GM12892 (cell line): Measurements from ENCODE around the gene HOXA3.

ENCODE experiments used
- POLR2A ChIP-seq: IDR thresholded peaks from 2 replicates; pipeline ENCODE4 v1.6.1; 2011; ENCODE audit warnings: low read depth, low read length, control low read depth
- POLR2AphosphoS5 ChIP-seq: IDR thresholded peaks from 2 replicates; pipeline ENCODE4 v1.6.1; 2011; ENCODE audit warnings: low read depth, low read length, control low read depth
- TAF1 ChIP-seq: IDR thresholded peaks from 2 replicates; pipeline ENCODE4 v1.6.1; 2011; ENCODE audit warnings: low read depth, mild to moderate bottlenecking, control low read depth, low read length, borderline replicate concordance

GRCh38 chr7:27104341-27105058 lies 47.9 kb downstream of the HOXA3 start:
- TF ChIP-seq POLR2AphosphoS5: no peak
- TF ChIP-seq POLR2A: no peak
- TF ChIP-seq TAF1: no peak
